HL-60 (cell line): ENCODE data around the gene OSR1.

ENCODE experiments used
- DNase-seq, 2 experiments: peaks; one replicate each; pipeline ENCODE4 v3.0.0-alpha.2; 2010 to 2020; ENCODE audit warnings: low read depth in 1 of 2, low spot score in 1 of 2
- H3K27ac ChIP-seq: fragments of 250-450 bp; sonication (Bioruptor Pico); replicated peaks from 2 replicates; pipeline ENCODE4 v1.5.1; 2020; ENCODE audit warnings: mild to moderate bottlenecking, moderate library complexity
- H3K27me3 ChIP-seq: fragments of 250-450 bp; sonication (Bioruptor Pico); 2 replicates; pipeline ENCODE4 v1.5.1; 2021; ENCODE audit warnings: mild to moderate bottlenecking, moderate library complexity; ENCODE audit not compliant: insufficient read depth, poor library complexity, severe bottlenecking
- H3K4me3 ChIP-seq: replicated peaks from 2 replicates; pipeline ENCODE4 v1.5.1; 2011; ENCODE audit warnings: mild to moderate bottlenecking, control low read depth, low read length; ENCODE audit not compliant: insufficient read depth
- GABPA ChIP-seq: IDR thresholded peaks from 2 replicates; pipeline ENCODE4 v1.6.1; 2012; ENCODE audit warnings: low read depth
- POLR2AphosphoS5 ChIP-seq: IDR thresholded peaks from 2 replicates; pipeline ENCODE4 v1.6.1; 2012; ENCODE audit warnings: low read depth
- SPI1 ChIP-seq: IDR thresholded peaks from 2 replicates; pipeline ENCODE4 v1.6.1; 2012; ENCODE audit warnings: low read depth, mild to moderate bottlenecking, borderline replicate concordance
- TF ChIP-seq, protein P1 (sequence below): IDR thresholded peaks from 2 replicates; pipeline ENCODE4 v1.6.1; 2012; ENCODE audit warnings: low read depth; ENCODE audit not compliant: insufficient replicate concordance
- TF ChIP-seq, protein P2 (sequence below): IDR thresholded peaks from one replicate; pipeline ENCODE4 v1.5.1; 2011; ENCODE audit warnings: low read length, control low read depth, inconsistent platforms; ENCODE audit not compliant: insufficient read depth

The OSR1 gene

DNA sequence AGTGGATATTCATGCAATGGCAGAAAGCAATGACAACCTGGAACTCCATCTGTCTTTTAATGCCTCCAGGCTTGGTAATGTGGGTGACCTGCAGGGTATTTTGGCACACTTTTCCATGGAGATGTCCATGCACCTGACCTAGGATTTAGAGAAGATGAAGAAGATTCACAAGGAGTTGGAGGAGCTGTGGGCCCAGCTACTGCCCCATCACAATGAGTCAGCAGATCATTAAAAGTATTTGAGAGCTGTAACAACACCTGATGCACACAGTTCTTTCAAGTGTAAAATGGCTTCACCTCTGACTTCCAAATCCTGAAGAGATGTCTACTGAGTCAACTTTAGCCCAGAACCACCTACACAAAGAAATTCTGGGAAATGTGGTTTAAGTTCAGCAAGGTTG lies 22.1 kb upstream of the OSR1 start:
- no peak overlapping the region for H3K27ac ChIP-seq
- no peak for DNase-seq
- TF ChIP-seq, protein P1, sequence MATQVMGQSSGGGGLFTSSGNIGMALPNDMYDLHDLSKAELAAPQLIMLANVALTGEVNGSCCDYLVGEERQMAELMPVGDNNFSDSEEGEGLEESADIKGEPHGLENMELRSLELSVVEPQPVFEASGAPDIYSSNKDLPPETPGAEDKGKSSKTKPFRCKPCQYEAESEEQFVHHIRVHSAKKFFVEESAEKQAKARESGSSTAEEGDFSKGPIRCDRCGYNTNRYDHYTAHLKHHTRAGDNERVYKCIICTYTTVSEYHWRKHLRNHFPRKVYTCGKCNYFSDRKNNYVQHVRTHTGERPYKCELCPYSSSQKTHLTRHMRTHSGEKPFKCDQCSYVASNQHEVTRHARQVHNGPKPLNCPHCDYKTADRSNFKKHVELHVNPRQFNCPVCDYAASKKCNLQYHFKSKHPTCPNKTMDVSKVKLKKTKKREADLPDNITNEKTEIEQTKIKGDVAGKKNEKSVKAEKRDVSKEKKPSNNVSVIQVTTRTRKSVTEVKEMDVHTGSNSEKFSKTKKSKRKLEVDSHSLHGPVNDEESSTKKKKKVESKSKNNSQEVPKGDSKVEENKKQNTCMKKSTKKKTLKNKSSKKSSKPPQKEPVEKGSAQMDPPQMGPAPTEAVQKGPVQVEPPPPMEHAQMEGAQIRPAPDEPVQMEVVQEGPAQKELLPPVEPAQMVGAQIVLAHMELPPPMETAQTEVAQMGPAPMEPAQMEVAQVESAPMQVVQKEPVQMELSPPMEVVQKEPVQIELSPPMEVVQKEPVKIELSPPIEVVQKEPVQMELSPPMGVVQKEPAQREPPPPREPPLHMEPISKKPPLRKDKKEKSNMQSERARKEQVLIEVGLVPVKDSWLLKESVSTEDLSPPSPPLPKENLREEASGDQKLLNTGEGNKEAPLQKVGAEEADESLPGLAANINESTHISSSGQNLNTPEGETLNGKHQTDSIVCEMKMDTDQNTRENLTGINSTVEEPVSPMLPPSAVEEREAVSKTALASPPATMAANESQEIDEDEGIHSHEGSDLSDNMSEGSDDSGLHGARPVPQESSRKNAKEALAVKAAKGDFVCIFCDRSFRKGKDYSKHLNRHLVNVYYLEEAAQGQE: no peak
- TF ChIP-seq GABPA (no peak), SPI1 (no peak), POLR2AphosphoS5 (no peak)
- TF ChIP-seq, protein P2, sequence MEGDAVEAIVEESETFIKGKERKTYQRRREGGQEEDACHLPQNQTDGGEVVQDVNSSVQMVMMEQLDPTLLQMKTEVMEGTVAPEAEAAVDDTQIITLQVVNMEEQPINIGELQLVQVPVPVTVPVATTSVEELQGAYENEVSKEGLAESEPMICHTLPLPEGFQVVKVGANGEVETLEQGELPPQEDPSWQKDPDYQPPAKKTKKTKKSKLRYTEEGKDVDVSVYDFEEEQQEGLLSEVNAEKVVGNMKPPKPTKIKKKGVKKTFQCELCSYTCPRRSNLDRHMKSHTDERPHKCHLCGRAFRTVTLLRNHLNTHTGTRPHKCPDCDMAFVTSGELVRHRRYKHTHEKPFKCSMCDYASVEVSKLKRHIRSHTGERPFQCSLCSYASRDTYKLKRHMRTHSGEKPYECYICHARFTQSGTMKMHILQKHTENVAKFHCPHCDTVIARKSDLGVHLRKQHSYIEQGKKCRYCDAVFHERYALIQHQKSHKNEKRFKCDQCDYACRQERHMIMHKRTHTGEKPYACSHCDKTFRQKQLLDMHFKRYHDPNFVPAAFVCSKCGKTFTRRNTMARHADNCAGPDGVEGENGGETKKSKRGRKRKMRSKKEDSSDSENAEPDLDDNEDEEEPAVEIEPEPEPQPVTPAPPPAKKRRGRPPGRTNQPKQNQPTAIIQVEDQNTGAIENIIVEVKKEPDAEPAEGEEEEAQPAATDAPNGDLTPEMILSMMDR: no peak
- no peaks in the 10 kb centered on the region for H3K27me3 ChIP-seq
- no peak overlapping the region for H3K4me3 ChIP-seq

DNA sequence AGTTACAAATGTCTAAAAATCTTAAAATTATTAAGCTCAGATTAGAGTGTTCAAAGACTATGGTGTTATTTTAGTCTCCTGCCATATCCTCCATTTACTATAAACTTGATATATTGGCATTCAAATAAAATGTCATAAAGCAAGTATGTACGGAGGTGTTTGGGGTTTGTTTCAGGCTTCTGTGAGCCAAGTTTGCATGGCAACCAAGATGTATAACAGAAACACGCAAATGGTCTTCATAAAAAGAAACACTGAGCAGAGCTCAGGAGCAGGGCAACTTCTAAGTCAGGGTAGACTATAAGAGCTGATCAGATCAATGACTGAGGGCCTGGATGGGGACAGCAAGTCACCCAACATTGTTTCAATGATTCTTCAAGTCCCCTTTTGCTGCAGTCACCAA lies 20.5 kb upstream of the OSR1 start:
- H3K27ac ChIP-seq: no peak overlapping the region
- DNase-seq: no peak
- TF ChIP-seq SPI1 (no peak), GABPA (no peak), POLR2AphosphoS5 (no peak)
- TF ChIP-seq, protein P2: no peak
- TF ChIP-seq, protein P1: no peak
- no peaks in the 10 kb centered on the region for H3K27me3 ChIP-seq
- H3K4me3 ChIP-seq: no peak overlapping the region

DNA sequence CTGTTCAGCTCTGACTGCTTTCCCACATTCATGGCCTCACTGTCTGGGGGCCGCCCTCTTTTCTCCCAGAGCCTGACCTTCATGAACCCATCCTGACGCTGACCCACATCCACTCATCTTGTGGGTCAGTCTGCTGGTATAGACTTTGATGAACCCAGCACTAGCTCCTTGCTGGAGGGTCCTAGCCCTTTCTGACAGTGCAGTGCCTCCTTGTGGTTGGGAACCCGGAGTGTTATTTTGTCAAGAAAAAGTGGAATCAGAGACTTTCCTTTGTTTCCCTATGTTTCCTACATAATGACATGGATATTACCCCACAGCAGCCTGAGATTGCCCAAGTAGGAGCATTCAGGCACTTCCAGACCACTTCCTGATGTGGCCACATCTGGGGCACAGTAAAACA lies 19.3 kb upstream of the OSR1 start:
- DNase-seq: no peak
- no peak overlapping the region for H3K27ac ChIP-seq
- TF ChIP-seq POLR2AphosphoS5 (no peak), GABPA (no peak), SPI1 (no peak)
- TF ChIP-seq, protein P1: no peak
- TF ChIP-seq, protein P2: no peak

More for the DNA sequence above, 19.3 kb upstream of the OSR1 start:
- H3K4me3 ChIP-seq: no peak overlapping the region
- H3K27me3 ChIP-seq: peaks cover under 1% of the 10 kb centered on the region
